ENCODE results near the gene TNRC6B. TPM values are rescaled to one million over a fixed set of nuclear protein-coding genes. Genes with fewer than 3 reads are reported as not detected.

Gene TNRC6B
- total and polyA plus RNA-seq, 7 donors: 0.60 to 51.8 (median 26.5) TPM

DNA sequence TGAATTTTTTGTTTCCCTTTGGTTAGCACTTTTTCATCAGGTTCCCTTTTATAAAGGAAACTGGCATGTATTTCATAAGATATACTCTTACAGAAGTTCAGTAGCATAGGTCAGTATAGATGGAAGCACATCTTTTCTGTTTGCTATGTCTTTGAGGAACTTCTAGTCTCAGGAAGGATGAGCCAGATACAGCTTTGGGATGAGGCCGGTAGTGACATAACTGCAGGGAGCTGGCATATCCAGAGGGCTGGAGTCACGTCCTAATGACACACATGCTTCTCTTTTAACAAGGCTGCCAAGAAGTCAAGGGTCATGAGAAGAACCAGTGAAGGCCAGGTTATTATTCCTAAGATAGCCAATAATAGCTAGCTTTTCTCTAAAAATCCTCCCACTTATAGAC lies 135.3 kb downstream of the TNRC6B start:
- Histone ChIP-seq H3K27me3 (no peaks in the 10 kb centered on the region), H3K27ac (no peak overlapping the region), H3K4me1 (peaks cover 0 to 28% (median 25%) of the 10 kb centered on the region in 4 donors), H3K9me3 (no peaks in the 10 kb centered on the region), H3K4me3 (no peak overlapping the region), H3K36me3 (peaks cover 38 to 83% (median 54%) of the 10 kb centered on the region in 4 donors)
- WGBS, 2 donors: 77 to 82% methylated on average over 2 of the region's 2 CpGs
- TF ChIP-seq CTCF (IDR thresholded peaks at IDR 0.05): no peak
- TF ChIP-seq POLR2A (IDR thresholded peaks at IDR 0.05): no peak
- no peak for TF ChIP-seq POLR2AphosphoS5 (IDR thresholded peaks at IDR 0.05)
- no peak for TF ChIP-seq EP300 (IDR thresholded peaks at IDR 0.05)
- no peak for DNase-seq
- intact Hi-C loops (cut with DNase I): no loop called here

- H3K4me3 ChIP-seq: no peak overlapping the region
- no peak for TF ChIP-seq EP300 (IDR thresholded peaks at IDR 0.05)
- TF ChIP-seq POLR2A (IDR thresholded peaks at IDR 0.05): no peak
- no peak for TF ChIP-seq CTCF (IDR thresholded peaks at IDR 0.05)
- no peak for TF ChIP-seq POLR2AphosphoS5 (IDR thresholded peaks at IDR 0.05)
- peaks cover 38 to 83% (median 54%) of the 10 kb centered on the region in 4 donors for H3K36me3 ChIP-seq
- no peak for DNase-seq
- no peak overlapping the region for H3K27ac ChIP-seq
- peaks cover 0 to 22% (median 21%) of the 10 kb centered on the region in 4 donors for H3K4me1 ChIP-seq
- intact Hi-C loops (cut with DNase I): no loop called here
- no peaks in the 10 kb centered on the region for H3K27me3 ChIP-seq
- H3K9me3 ChIP-seq: no peaks in the 10 kb centered on the region
Observed at GRCh38 chr22:40314041-40314440, 136.3 kb downstream of the TNRC6B start.

- H3K9me3 ChIP-seq: no peaks in the 10 kb centered on the region
- no peak for TF ChIP-seq POLR2A (IDR thresholded peaks at IDR 0.05)
- TF ChIP-seq POLR2AphosphoS5 (IDR thresholded peaks at IDR 0.05): no peak
- no peak for TF ChIP-seq CTCF (IDR thresholded peaks at IDR 0.05)
- TF ChIP-seq EP300 (IDR thresholded peaks at IDR 0.05): no peak
- H3K4me3 ChIP-seq: no peak overlapping the region
- H3K4me1 ChIP-seq: peaks cover 0 to 20% (median 12%) of the 10 kb centered on the region in 4 donors
- H3K27me3 ChIP-seq: no peaks in the 10 kb centered on the region
- intact Hi-C loops (cut with DNase I): no loop called here
- no peak overlapping the region for H3K27ac ChIP-seq
- peaks cover 28 to 76% (median 46%) of the 10 kb centered on the region in 4 donors for H3K36me3 ChIP-seq
- DNase-seq: no peak
Observed at GRCh38 chr22:40320687-40321086, 143.0 kb downstream of the TNRC6B start.

DNA sequence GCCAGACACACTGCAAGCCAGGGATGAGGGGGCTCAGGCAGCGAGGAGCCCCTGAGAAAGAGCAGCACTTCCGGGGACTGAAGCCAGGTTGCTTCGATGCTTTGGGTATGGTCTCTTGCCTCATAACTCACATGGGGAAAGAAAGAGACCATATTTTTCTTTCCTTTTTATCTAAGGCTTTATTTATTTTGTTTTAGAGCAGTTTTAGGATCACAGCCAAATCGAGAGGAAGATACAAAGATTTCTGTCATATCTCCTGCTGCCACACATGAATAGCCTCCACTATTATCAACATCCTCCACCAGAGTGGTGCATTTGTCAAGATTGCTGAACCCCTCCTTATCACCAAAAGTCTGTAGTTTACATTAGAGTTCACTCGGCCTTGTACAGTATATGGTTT lies 144.3 kb downstream of the TNRC6B start:
- intact Hi-C loops (cut with DNase I): no loop called here
- Histone ChIP-seq H3K4me3 (no peak overlapping the region), H3K9me3 (no peaks in the 10 kb centered on the region), H3K36me3 (peaks cover 16 to 62% (median 35%) of the 10 kb centered on the region in 4 donors), H3K27ac (no peak overlapping the region), H3K4me1 (peaks cover 0 to 20% (median 13%) of the 10 kb centered on the region in 4 donors), H3K27me3 (no peaks in the 10 kb centered on the region)
- no peak for DNase-seq
- WGBS, 2 donors: 83 to 87% methylated on average over 5 of the region's 5 CpGs
- TF ChIP-seq POLR2A (IDR thresholded peaks at IDR 0.05) (no peak), CTCF (IDR thresholded peaks at IDR 0.05) (no peak), POLR2AphosphoS5 (IDR thresholded peaks at IDR 0.05) (no peak)

DNA sequence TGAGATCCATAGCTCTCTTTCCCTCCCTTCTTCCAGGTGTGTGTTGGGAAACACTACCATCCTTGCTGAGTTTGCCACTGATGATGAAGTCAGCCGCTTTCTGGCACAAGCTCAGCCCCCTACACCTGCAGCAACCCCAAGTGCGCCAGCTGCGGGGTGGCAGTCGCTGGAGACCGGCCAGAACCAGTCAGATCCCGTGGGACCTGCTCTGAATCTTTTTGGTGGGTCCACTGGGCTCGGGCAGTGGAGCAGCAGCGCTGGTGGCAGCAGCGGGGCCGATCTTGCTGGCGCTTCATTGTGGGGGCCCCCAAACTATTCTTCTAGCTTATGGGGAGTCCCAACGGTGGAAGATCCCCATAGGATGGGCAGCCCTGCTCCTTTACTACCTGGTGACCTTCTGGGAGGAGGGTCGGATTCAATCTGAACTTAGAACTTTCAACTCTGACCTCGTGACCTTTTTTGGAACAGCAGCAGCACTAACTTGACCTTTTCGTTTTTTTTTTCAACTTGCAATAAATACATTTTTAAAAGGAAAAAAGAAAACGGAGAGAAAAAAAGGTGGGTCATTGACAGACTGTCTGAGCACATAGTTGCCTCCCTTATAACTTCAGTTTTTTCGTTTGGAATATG lies 145.2 kb downstream of the TNRC6B start:
- Histone ChIP-seq H3K27me3 (no peaks in the 10 kb centered on the region), H3K4me3 (no peak overlapping the region), H3K4me1 (peaks cover 0 to 25% (median 15%) of the 10 kb centered on the region in 4 donors), H3K9me3 (no peaks in the 10 kb centered on the region), H3K36me3 (peaks cover 13 to 53% (median 28%) of the 10 kb centered on the region in 4 donors), H3K27ac (peak overlapping the region in 1 of 4 donors; percentile 72)
- no peak for DNase-seq
- TF ChIP-seq CTCF (IDR thresholded peaks at IDR 0.05): no peak
- no peak for TF ChIP-seq POLR2A (IDR thresholded peaks at IDR 0.05)
- no peak for TF ChIP-seq POLR2AphosphoS5 (IDR thresholded peaks at IDR 0.05)
- no peak for TF ChIP-seq EP300 (IDR thresholded peaks at IDR 0.05)
- intact Hi-C loops (cut with DNase I): no loop called here
- 88 to 92% methylated on average over 17 of the region's 17 CpGs for WGBS, 2 donors
